Astrocyte (in vitro differentiated cells and primary cell): ENCODE measurements around the gene RNF14. TPM values are rescaled to one million over a fixed set of nuclear protein-coding genes. Genes with fewer than 3 reads are reported as not detected.

ENCODE experiments used
- DNase-seq: peaks from one replicate; pipeline ENCODE4 v3.0.0-alpha.2; 2010; ENCODE audit warnings: low read depth
- FAIRE-seq: peaks from 2 replicates; lab custom pipeline; 2011; peaks lifted over from hg19 to GRCh38; lab: Jason Lieb, UNC
- H2AFZ ChIP-seq: 2 replicates; pipeline ENCODE4 v1.6.0; 2012; ENCODE audit warnings: low read depth, low read length, inconsistent platforms
- H3K27ac ChIP-seq: 2 replicates; pipeline ENCODE4 v1.5.1; 2011; ENCODE audit warnings: low read depth, low read length, inconsistent platforms
- H3K27me3 ChIP-seq: 2 replicates; pipeline ENCODE4 v1.6.0; 2011; ENCODE audit warnings: low read length, inconsistent platforms; ENCODE audit not compliant: insufficient read depth
- H3K36me3 ChIP-seq: 2 replicates; pipeline ENCODE4 v1.5.1; 2011; ENCODE audit warnings: low read length, inconsistent platforms; ENCODE audit not compliant: insufficient read depth
- H3K4me1 ChIP-seq: 2 replicates; pipeline ENCODE4 v1.5.1; 2011; ENCODE audit warnings: low read length, inconsistent platforms; ENCODE audit not compliant: insufficient read depth
- H3K4me2 ChIP-seq: 2 replicates; pipeline ENCODE4 v1.6.0; 2012; ENCODE audit warnings: low read length, inconsistent platforms
- H3K4me3 ChIP-seq: 2 replicates; pipeline ENCODE4 v1.5.1; 2011; ENCODE audit warnings: low read depth, mild to moderate bottlenecking, low read length, inconsistent platforms; ENCODE audit not compliant: insufficient read depth
- H3K79me2 ChIP-seq: 2 replicates; pipeline ENCODE4 v1.6.0; 2012; ENCODE audit warnings: mild to moderate bottlenecking, low read length, inconsistent platforms; ENCODE audit not compliant: insufficient read depth
- H3K9ac ChIP-seq: 2 replicates; pipeline ENCODE4 v1.6.0; 2012; ENCODE audit warnings: mild to moderate bottlenecking, low read length, inconsistent platforms
- H3K9me3 ChIP-seq: 2 replicates; pipeline ENCODE4 v1.5.1; 2012; ENCODE audit warnings: low read depth, mild to moderate bottlenecking, low read length, inconsistent platforms; ENCODE audit not compliant: insufficient read depth
- H4K20me1 ChIP-seq: 2 replicates; pipeline ENCODE4 v1.6.0; 2012; ENCODE audit warnings: low read length, inconsistent platforms; ENCODE audit not compliant: insufficient read depth
- H3K27ac Mint-ChIP-seq: one replicate; pipeline ENCODE4 v1.8.0; 2021; ENCODE audit warnings: mild to moderate bottlenecking, mixed read lengths; ENCODE audit not compliant: unreplicated experiment
- H3K27me3 Mint-ChIP-seq: one replicate; pipeline ENCODE4 v1.8.0; 2021; ENCODE audit warnings: low read depth, mixed read lengths; ENCODE audit not compliant: unreplicated experiment
- H3K36me3 Mint-ChIP-seq: one replicate; pipeline ENCODE4 v1.8.0; 2021; ENCODE audit warnings: low read depth, mixed read lengths; ENCODE audit not compliant: unreplicated experiment
- H3K4me1 Mint-ChIP-seq: one replicate; pipeline ENCODE4 v1.8.0; 2021; ENCODE audit warnings: low read depth, mixed read lengths; ENCODE audit not compliant: unreplicated experiment
- H3K4me3 Mint-ChIP-seq: one replicate; pipeline ENCODE4 v1.8.0; 2021; ENCODE audit warnings: mild to moderate bottlenecking, moderate library complexity, mixed read lengths; ENCODE audit not compliant: unreplicated experiment
- H3K9me3 Mint-ChIP-seq: one replicate; pipeline ENCODE4 v1.8.0; 2021; ENCODE audit warnings: mild to moderate bottlenecking, mixed read lengths; ENCODE audit not compliant: unreplicated experiment
- EZH2 ChIP-seq: IDR thresholded peaks from 2 replicates; pipeline ENCODE4 v1.6.1; 2012; ENCODE audit warnings: mild to moderate bottlenecking, low read length, inconsistent platforms; ENCODE audit not compliant: insufficient read depth
- total RNA-seq: library from RNA; stranded (reverse); gene quantifications from 2 replicates; pipeline ENCODE4 v1.2.1, GENCODE V29; 2021
- TF ChIP-seq, protein P1 (sequence below): IDR thresholded peaks from 2 replicates; pipeline ENCODE4 v1.5.1; 2011; ENCODE audit warnings: low read depth, mild to moderate bottlenecking, inconsistent platforms, low read length, moderate library complexity; ENCODE audit not compliant: insufficient read depth

Gene RNF14
- total RNA-seq, 1 donor from 2014 or later = 105 TPM

DNA sequence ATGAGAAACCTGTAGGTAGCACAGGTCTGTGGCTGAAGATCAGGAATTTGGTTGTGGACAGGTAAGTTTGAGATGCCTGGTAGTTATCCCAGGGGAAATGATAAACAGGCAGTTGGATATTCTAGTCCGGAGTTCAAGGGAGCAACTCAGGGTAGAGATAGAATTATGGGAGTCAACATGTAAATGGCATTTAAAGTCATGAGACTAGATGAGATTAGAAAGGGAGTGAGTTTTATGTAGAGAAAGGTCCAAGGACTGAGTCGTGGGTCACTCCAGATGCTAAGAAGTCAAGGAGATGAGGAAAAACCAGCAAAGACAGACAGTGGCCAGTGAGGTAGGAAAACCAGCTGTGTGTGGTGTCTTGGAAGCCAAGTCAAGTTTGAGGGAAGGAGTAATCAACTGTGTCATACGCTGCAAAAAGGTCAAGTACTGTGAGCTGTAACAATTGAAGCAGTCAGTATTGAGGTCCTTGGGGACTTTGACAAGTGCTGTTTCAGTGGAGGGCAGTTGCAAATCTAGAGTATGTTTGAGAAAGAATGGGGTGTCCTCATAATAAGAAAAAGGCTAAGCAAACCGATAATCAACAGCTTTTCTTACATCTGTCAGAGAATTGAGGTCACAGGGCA, 25.7 kb downstream of the RNF14 start:
- Mint-ChIP-seq H3K9me3 (no peaks in the 10 kb centered on the region), H3K27ac (no peak overlapping the region), H3K4me3 (no peak overlapping the region), H3K4me1 (peaks cover 6% of the 10 kb centered on the region), H3K36me3 (peaks cover 22% of the 10 kb centered on the region), H3K27me3 (no peaks in the 10 kb centered on the region)
- H3K4me2 ChIP-seq = no peak overlapping the region
- H3K9ac ChIP-seq = no peak overlapping the region
- DNase-seq (no peak), FAIRE-seq (no peak)
- H3K79me2 ChIP-seq = no peaks in the 10 kb centered on the region
- no peaks in the 10 kb centered on the region for H3K4me1 ChIP-seq
- H2AFZ ChIP-seq = no peak overlapping the region
- H3K36me3 ChIP-seq = peaks cover 16% of the 10 kb centered on the region
- no peak overlapping the region for H3K4me3 ChIP-seq
- H3K9me3 ChIP-seq = no peaks in the 10 kb centered on the region
- no peaks in the 10 kb centered on the region for H3K27me3 ChIP-seq
- H4K20me1 ChIP-seq = peaks cover 21% of the 10 kb centered on the region
- TF ChIP-seq EZH2 = no peak
- TF ChIP-seq, protein P1, sequence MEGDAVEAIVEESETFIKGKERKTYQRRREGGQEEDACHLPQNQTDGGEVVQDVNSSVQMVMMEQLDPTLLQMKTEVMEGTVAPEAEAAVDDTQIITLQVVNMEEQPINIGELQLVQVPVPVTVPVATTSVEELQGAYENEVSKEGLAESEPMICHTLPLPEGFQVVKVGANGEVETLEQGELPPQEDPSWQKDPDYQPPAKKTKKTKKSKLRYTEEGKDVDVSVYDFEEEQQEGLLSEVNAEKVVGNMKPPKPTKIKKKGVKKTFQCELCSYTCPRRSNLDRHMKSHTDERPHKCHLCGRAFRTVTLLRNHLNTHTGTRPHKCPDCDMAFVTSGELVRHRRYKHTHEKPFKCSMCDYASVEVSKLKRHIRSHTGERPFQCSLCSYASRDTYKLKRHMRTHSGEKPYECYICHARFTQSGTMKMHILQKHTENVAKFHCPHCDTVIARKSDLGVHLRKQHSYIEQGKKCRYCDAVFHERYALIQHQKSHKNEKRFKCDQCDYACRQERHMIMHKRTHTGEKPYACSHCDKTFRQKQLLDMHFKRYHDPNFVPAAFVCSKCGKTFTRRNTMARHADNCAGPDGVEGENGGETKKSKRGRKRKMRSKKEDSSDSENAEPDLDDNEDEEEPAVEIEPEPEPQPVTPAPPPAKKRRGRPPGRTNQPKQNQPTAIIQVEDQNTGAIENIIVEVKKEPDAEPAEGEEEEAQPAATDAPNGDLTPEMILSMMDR = no peak
- H3K27ac ChIP-seq = no peak overlapping the region

DNA sequence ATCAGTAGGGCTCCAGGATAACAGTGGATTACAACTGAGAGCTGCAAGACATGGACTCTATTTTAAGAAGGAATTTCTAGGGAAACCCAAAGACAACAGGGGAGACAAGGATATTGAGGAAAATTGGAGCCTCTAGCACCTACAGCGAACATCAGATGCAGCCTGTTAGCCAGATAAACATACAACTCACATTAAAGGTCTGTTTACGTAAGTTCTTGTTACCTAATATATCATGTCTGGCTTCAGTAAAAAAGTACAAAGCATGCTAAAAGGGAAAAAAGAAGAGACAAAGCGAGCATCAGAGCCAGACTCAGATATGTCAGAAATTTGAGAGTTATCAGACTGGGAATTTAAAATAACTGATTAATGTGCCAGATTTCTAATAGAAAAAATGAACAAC, 26.8 kb downstream of the RNF14 start:
- no peak for DNase-seq
- no peaks in the 10 kb centered on the region for H3K27me3 Mint-ChIP-seq
- no peak overlapping the region for H3K9ac ChIP-seq
- no peaks in the 10 kb centered on the region for H3K9me3 Mint-ChIP-seq
- peaks cover 21% of the 10 kb centered on the region for H4K20me1 ChIP-seq
- H3K4me3 ChIP-seq = no peak overlapping the region
- no peaks in the 10 kb centered on the region for H3K27me3 ChIP-seq
- no peak overlapping the region for H3K4me2 ChIP-seq
- no peaks in the 10 kb centered on the region for H3K79me2 ChIP-seq
- no peak overlapping the region for H2AFZ ChIP-seq
- no peak overlapping the region for H3K27ac Mint-ChIP-seq
- TF ChIP-seq, protein P1 = no peak
- TF ChIP-seq EZH2 = no peak
- peaks cover 6% of the 10 kb centered on the region for H3K4me1 Mint-ChIP-seq
- H3K36me3 Mint-ChIP-seq = peaks cover 23% of the 10 kb centered on the region
- no peak overlapping the region for H3K4me3 Mint-ChIP-seq
- no peak overlapping the region for H3K27ac ChIP-seq
- FAIRE-seq = no peak
- no peaks in the 10 kb centered on the region for H3K9me3 ChIP-seq
- H3K36me3 ChIP-seq = peaks cover 16% of the 10 kb centered on the region
- no peaks in the 10 kb centered on the region for H3K4me1 ChIP-seq

DNA sequence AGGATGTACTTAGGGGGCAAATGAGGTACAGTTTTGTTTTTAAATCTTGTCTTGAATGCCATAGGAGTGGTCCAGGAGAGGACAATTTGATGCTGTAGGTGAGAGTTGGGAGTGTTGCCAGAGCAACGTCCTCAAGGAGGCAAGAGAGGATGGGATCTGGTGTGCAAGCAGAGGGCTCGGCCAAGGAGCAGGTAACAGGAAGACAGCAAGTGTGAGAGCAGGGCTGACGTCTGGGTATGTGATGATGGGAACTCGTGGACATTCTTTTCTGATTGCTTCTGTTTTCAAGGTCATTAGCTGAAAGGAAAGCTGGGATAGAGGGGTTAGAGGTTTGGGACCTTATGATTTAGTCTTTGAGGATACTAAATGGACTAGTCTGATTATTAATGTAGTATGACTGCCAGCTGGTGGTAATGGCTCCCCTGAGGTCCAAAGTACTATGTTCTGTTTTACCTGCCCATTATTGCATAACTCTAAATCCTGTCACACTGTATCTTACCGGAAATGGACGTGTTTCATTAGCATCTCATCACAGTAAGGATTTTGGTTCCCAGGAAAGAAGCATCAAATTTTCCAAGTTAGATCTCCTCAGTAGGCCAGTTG, 28.6 kb downstream of the RNF14 start:
- no peaks in the 10 kb centered on the region for H3K9me3 Mint-ChIP-seq
- H3K36me3 ChIP-seq = peaks cover 25% of the 10 kb centered on the region
- H3K4me3 Mint-ChIP-seq = no peak overlapping the region
- TF ChIP-seq, protein P1 = no peak
- TF ChIP-seq EZH2 = no peak
- peaks cover 25% of the 10 kb centered on the region for H3K36me3 Mint-ChIP-seq
- H3K4me3 ChIP-seq = no peak overlapping the region
- H3K4me2 ChIP-seq = no peak overlapping the region
- no peak overlapping the region for H3K27ac Mint-ChIP-seq
- H3K27ac ChIP-seq = no peak overlapping the region
- H3K27me3 ChIP-seq = no peaks in the 10 kb centered on the region
- no peaks in the 10 kb centered on the region for H3K27me3 Mint-ChIP-seq
- H3K4me1 Mint-ChIP-seq = peaks cover under 1% of the 10 kb centered on the region
- H3K4me1 ChIP-seq = no peaks in the 10 kb centered on the region
- no peak overlapping the region for H2AFZ ChIP-seq
- FAIRE-seq (no peak), DNase-seq (no peak)
- no peak overlapping the region for H3K9ac ChIP-seq
- H3K9me3 ChIP-seq = no peaks in the 10 kb centered on the region
- H4K20me1 ChIP-seq = peaks cover 15% of the 10 kb centered on the region
- H3K79me2 ChIP-seq = no peaks in the 10 kb centered on the region
